Measurements from ENCODE around the gene FILIP1L. TPM values are rescaled to one million over a fixed set of nuclear protein-coding genes. Genes with fewer than 3 reads are reported as not detected.

FILIP1L gene
- total RNA-seq, 2 experiments from 2014 or later: 0.25 to 0.44 TPM

- CTCF ChIA-PET: no interaction called here
- Mint-ChIP-seq H3K36me3 (ENCODE audit: low read depth) (peaks cover 2% of the 10 kb centered on the region), H3K27me3 (no peaks in the 10 kb centered on the region), H3K4me3 (no peak overlapping the region), H3K9me3 (no peaks in the 10 kb centered on the region), H3K27ac (no peak overlapping the region), H3K4me1 (peaks cover 35% of the 10 kb centered on the region)
- POLR2A ChIA-PET: no interaction called here
- no peak for DNase-seq
These were observed 251.3 kb downstream of the FILIP1L start for GRCh38 chr3:99863002-99863401.

- H3K27me3 Mint-ChIP-seq: no peaks in the 10 kb centered on the region
- no peaks in the 10 kb centered on the region for H3K9me3 Mint-ChIP-seq
- CTCF ChIA-PET: interaction anchor here (1.1 kb wide), 1 partner anchor 44 kb away, joined by 3 read pairs; no protein-coding TSS in a partner anchor
- peaks cover 2% of the 10 kb centered on the region for H3K36me3 Mint-ChIP-seq (ENCODE audit: low read depth)
- no peak overlapping the region for H3K27ac Mint-ChIP-seq
- H3K4me1 Mint-ChIP-seq: peaks cover 27% of the 10 kb centered on the region
- no peak overlapping the region for H3K4me3 Mint-ChIP-seq
- DNase-seq: no peak
- POLR2A ChIA-PET: no interaction called here
These were observed 252.1 kb downstream of the FILIP1L start for GRCh38 chr3:99862208-99862607.

- Mint-ChIP-seq H3K9me3 (no peaks in the 10 kb centered on the region), H3K27ac (no peak overlapping the region), H3K27me3 (no peaks in the 10 kb centered on the region), H3K4me1 (peaks cover 21% of the 10 kb centered on the region), H3K4me3 (no peak overlapping the region), H3K36me3 (ENCODE audit: low read depth) (peaks cover 2% of the 10 kb centered on the region)
- POLR2A ChIA-PET: no interaction called here
- no peak for DNase-seq
- CTCF ChIA-PET: no interaction called here
These were observed 253.1 kb downstream of the FILIP1L start for GRCh38 chr3:99861216-99861615.

GRCh38 chr3:99859825-99860224 is 254.5 kb downstream of the FILIP1L start:
- ChIA-PET POLR2A (no interaction called here), CTCF (interaction anchor here (0.7 to 1.7 kb wide), 3 partner anchors 9 to 31 kb away, joined by 3 to 4 read pairs (median 3); no protein-coding TSS in a partner anchor)
- no peak overlapping the region for H3K27ac Mint-ChIP-seq
- H3K9me3 Mint-ChIP-seq: no peaks in the 10 kb centered on the region
- H3K27me3 Mint-ChIP-seq: no peaks in the 10 kb centered on the region
- peaks cover 14% of the 10 kb centered on the region for H3K4me1 Mint-ChIP-seq
- DNase-seq: no peak
- peaks cover 2% of the 10 kb centered on the region for H3K36me3 Mint-ChIP-seq (ENCODE audit: low read depth)
- H3K4me3 Mint-ChIP-seq: no peak overlapping the region

GRCh38 chr3:99858469-99858868 is 255.8 kb downstream of the FILIP1L start:
- ChIA-PET POLR2A (no interaction called here), CTCF (interaction anchor here (0.9 to 2.4 kb wide), 2 partner anchors 9 to 15 kb away, joined by 4 to 7 read pairs; no protein-coding TSS in a partner anchor)
- Mint-ChIP-seq H3K36me3 (ENCODE audit: low read depth) (no peaks in the 10 kb centered on the region), H3K27me3 (no peaks in the 10 kb centered on the region), H3K9me3 (no peaks in the 10 kb centered on the region), H3K4me3 (no peak overlapping the region), H3K27ac (no peak overlapping the region), H3K4me1 (peaks cover 6% of the 10 kb centered on the region)
- DNase-seq: no peak

- peaks cover 6% of the 10 kb centered on the region for H3K4me1 Mint-ChIP-seq
- H3K4me3 Mint-ChIP-seq: no peak overlapping the region
- no peaks in the 10 kb centered on the region for H3K9me3 Mint-ChIP-seq
- no peaks in the 10 kb centered on the region for H3K36me3 Mint-ChIP-seq (ENCODE audit: low read depth)
- CTCF ChIA-PET: interaction anchor here (2.4 kb wide), 1 partner anchor 11 kb away, joined by 7 read pairs; no protein-coding TSS in a partner anchor
- H3K27me3 Mint-ChIP-seq: no peaks in the 10 kb centered on the region
- POLR2A ChIA-PET: no interaction called here
- no peak for DNase-seq
- no peak overlapping the region for H3K27ac Mint-ChIP-seq
These were observed 257.0 kb downstream of the FILIP1L start for GRCh38 chr3:99857278-99857677.

- Mint-ChIP-seq H3K36me3 (ENCODE audit: low read depth) (no peaks in the 10 kb centered on the region), H3K4me1 (peaks cover 6% of the 10 kb centered on the region), H3K9me3 (no peaks in the 10 kb centered on the region), H3K4me3 (no peak overlapping the region), H3K27me3 (no peaks in the 10 kb centered on the region), H3K27ac (no peak overlapping the region)
- ChIA-PET POLR2A (no interaction called here), CTCF (interaction anchor here (2.4 kb wide), 1 partner anchor 11 kb away, joined by 7 read pairs; no protein-coding TSS in a partner anchor)
- no peak for DNase-seq
These were observed 257.7 kb downstream of the FILIP1L start for GRCh38 chr3:99856437-99857220.

- H3K4me1 Mint-ChIP-seq: peaks cover 6% of the 10 kb centered on the region
- POLR2A ChIA-PET: no interaction called here
These were observed 258.4 kb downstream of the FILIP1L start for GRCh38 chr3:99855900-99856299.

GRCh38 chr3:99854756-99855298 is 259.5 kb downstream of the FILIP1L start:
- DNase-seq: no peak
- Mint-ChIP-seq H3K4me1 (peaks cover 6% of the 10 kb centered on the region), H3K27ac (no peak overlapping the region), H3K27me3 (no peaks in the 10 kb centered on the region), H3K4me3 (no peak overlapping the region), H3K36me3 (ENCODE audit: low read depth) (no peaks in the 10 kb centered on the region), H3K9me3 (no peaks in the 10 kb centered on the region)
- ChIA-PET POLR2A (no interaction called here), CTCF (interaction anchor here (1.4 to 1.6 kb wide), 2 partner anchors 23 to 400 kb away, joined by 3 to 5 read pairs; no protein-coding TSS in a partner anchor)

More at GRCh38 chr3:99855900-99856299, 258.4 kb downstream of the FILIP1L start:
- CTCF ChIA-PET: interaction anchor here (0.7 to 1.6 kb wide), 2 partner anchors 20 to 399 kb away, joined by 3 read pairs; no protein-coding TSS in a partner anchor
- no peak for DNase-seq
- H3K4me3 Mint-ChIP-seq: no peak overlapping the region
- no peak overlapping the region for H3K27ac Mint-ChIP-seq
- no peaks in the 10 kb centered on the region for H3K27me3 Mint-ChIP-seq
- no peaks in the 10 kb centered on the region for H3K36me3 Mint-ChIP-seq (ENCODE audit: low read depth)
- H3K9me3 Mint-ChIP-seq: no peaks in the 10 kb centered on the region

- no peaks in the 10 kb centered on the region for H3K9me3 Mint-ChIP-seq
- POLR2A ChIA-PET: no interaction called here
- no peaks in the 10 kb centered on the region for H3K27me3 Mint-ChIP-seq
- CTCF ChIA-PET: no interaction called here
- no peak overlapping the region for H3K4me3 Mint-ChIP-seq
- H3K4me1 Mint-ChIP-seq: peaks cover 6% of the 10 kb centered on the region
- no peaks in the 10 kb centered on the region for H3K36me3 Mint-ChIP-seq (ENCODE audit: low read depth)
- DNase-seq: no peak
- no peak overlapping the region for H3K27ac Mint-ChIP-seq
These were observed 261.4 kb downstream of the FILIP1L start for GRCh38 chr3:99852851-99853250.

GRCh38 chr3:99851955-99852354 is 262.3 kb downstream of the FILIP1L start:
- H3K27ac Mint-ChIP-seq: no peak overlapping the region
- no peaks in the 10 kb centered on the region for H3K36me3 Mint-ChIP-seq (ENCODE audit: low read depth)
- CTCF ChIA-PET: interaction anchor here (2.2 kb wide), 1 partner anchor 12 kb away, joined by 7 read pairs; no protein-coding TSS in a partner anchor
- H3K27me3 Mint-ChIP-seq: no peaks in the 10 kb centered on the region
- peaks cover 6% of the 10 kb centered on the region for H3K4me1 Mint-ChIP-seq
- H3K9me3 Mint-ChIP-seq: no peaks in the 10 kb centered on the region
- POLR2A ChIA-PET: no interaction called here
- DNase-seq: no peak
- no peak overlapping the region for H3K4me3 Mint-ChIP-seq

- ChIA-PET CTCF (interaction anchor here (0.6 to 2.2 kb wide), 4 partner anchors 9 to 305 kb away, joined by 3 to 7 read pairs (median 4); no protein-coding TSS in a partner anchor), POLR2A (no interaction called here)
- H3K27me3 Mint-ChIP-seq: no peaks in the 10 kb centered on the region
- H3K9me3 Mint-ChIP-seq: no peaks in the 10 kb centered on the region
- H3K36me3 Mint-ChIP-seq (ENCODE audit: low read depth): no peaks in the 10 kb centered on the region
- no peak for DNase-seq
- no peak overlapping the region for H3K27ac Mint-ChIP-seq
- H3K4me1 Mint-ChIP-seq: peaks cover 1% of the 10 kb centered on the region
- no peak overlapping the region for H3K4me3 Mint-ChIP-seq
These were observed 263.7 kb downstream of the FILIP1L start for GRCh38 chr3:99850608-99851007.

- H3K4me1 Mint-ChIP-seq: peaks cover 4% of the 10 kb centered on the region
- no peak for DNase-seq
- H3K9me3 Mint-ChIP-seq: no peaks in the 10 kb centered on the region
- H3K4me3 Mint-ChIP-seq: no peak overlapping the region
- ChIA-PET POLR2A (no interaction called here), CTCF (no interaction called here)
- no peaks in the 10 kb centered on the region for H3K36me3 Mint-ChIP-seq (ENCODE audit: low read depth)
- H3K27me3 Mint-ChIP-seq: no peaks in the 10 kb centered on the region
- no peak overlapping the region for H3K27ac Mint-ChIP-seq
These were observed 265.9 kb downstream of the FILIP1L start for GRCh38 chr3:99848433-99848832.
